ENCODE data around the gene WDR55.
"Not testable (repeated sequence)": the region's sequence is repeated elsewhere in the genome, so short reads cannot be mapped to it uniquely, and the experiment has no call there.

The WDR55 gene

GRCh38 chr5:140658870-140659269, 5.8 kb upstream of the WDR55 start:
- no peak for DNase-seq

- not testable (repeated sequence) for DNase-seq
Measured at GRCh38 chr5:140660371-140660770, 4.3 kb upstream of the WDR55 start.

GRCh38 chr5:140664030-140664358, 710 bp upstream of the WDR55 start:
- no peak for DNase-seq

- DNase-seq = not testable (repeated sequence)
Measured at GRCh38 chr5:140671035-140671434, 6.3 kb downstream of the WDR55 start.

- no peak for DNase-seq
Measured at GRCh38 chr5:140671472-140672125, 6.9 kb downstream of the WDR55 start.

GRCh38 chr5:140672455-140673186, 7.9 kb downstream of the WDR55 start:
- no peak for DNase-seq

GRCh38 chr5:140673187-140673976, 8.7 kb downstream of the WDR55 start, which contains the start of gene DND1:
Gene DND1, minus strand, starts transcription at chr5:140673576. Its CDS starts 34 bp downstream, at chr5:140673542.
- no peak for DNase-seq

- DNase-seq = no peak
Measured at GRCh38 chr5:140674211-140674610, 9.5 kb downstream of the WDR55 start.

- no peak for DNase-seq
Measured at GRCh38 chr5:140674629-140675028, 9.9 kb downstream of the WDR55 start.

- no peak for DNase-seq
Measured at GRCh38 chr5:140677947-140678346, 13.2 kb downstream of the WDR55 start.

GRCh38 chr5:140678993-140679392, 14.3 kb downstream of the WDR55 start:
- DNase-seq = no peak

- no peak for DNase-seq
Measured at GRCh38 chr5:140690376-140690932, 25.8 kb downstream of the WDR55 start.

GRCh38 chr5:140690941-140691924, 26.5 kb downstream of the WDR55 start, which contains the start of the genes HARS1 and HARS2:
Gene HARS1, minus strand, starts transcription at chr5:140691370. Its CDS starts 66 bp downstream, at chr5:140691304.
Gene HARS2, plus strand, starts transcription at chr5:140691455. Its CDS starts 194 bp downstream, at chr5:140691649.
- peak; percentile 80 for DNase-seq

GRCh38 chr5:140694276-140694675, 29.6 kb downstream of the WDR55 start:
- DNase-seq = no peak

GRCh38 chr5:140696891-140697492, 32.3 kb downstream of the WDR55 start:
- DNase-seq = no peak

- DNase-seq = peak; percentile 91
Measured at GRCh38 chr5:140700177-140701144, 35.8 kb downstream of the WDR55 start, which contains the start of gene ZMAT2. Gene ZMAT2, plus strand, starts transcription at chr5:140700447. Its CDS starts 14 bp downstream, at chr5:140700461.

- DNase-seq = no peak
Measured at GRCh38 chr5:140707812-140708211, 43.1 kb downstream of the WDR55 start.

GRCh38 chr5:140708787-140709186, 44.1 kb downstream of the WDR55 start:
- not testable (repeated sequence) for DNase-seq

- DNase-seq = peak; percentile 91
Measured at GRCh38 chr5:140710899-140711552, 46.3 kb downstream of the WDR55 start.
